NCI-H1930 (cell line): ENCODE results near the gene SASH1.

Source experiments
- DNase-seq, 2 experiments: peaks; one replicate each; lab custom pipeline; 2025; lab: John Stamatoyannopoulos, UW

The SASH1 gene

GRCh38 chr6:148521586-148521985 lies 178.9 kb downstream of the SASH1 start:
- DNase-seq, result no peak

- no peak for DNase-seq
These were observed 180.4 kb downstream of the SASH1 start for GRCh38 chr6:148523048-148523447.

- no peak for DNase-seq
These were observed 180.9 kb downstream of the SASH1 start for GRCh38 chr6:148523551-148523950.

- no peak for DNase-seq
These were observed 181.8 kb downstream of the SASH1 start for GRCh38 chr6:148524471-148524882.

GRCh38 chr6:148524976-148525375 lies 182.3 kb downstream of the SASH1 start:
- DNase-seq, result no peak

GRCh38 chr6:148525453-148525852 lies 182.8 kb downstream of the SASH1 start:
- DNase-seq, result no peak

GRCh38 chr6:148526145-148526544 lies 183.5 kb downstream of the SASH1 start:
- no peak for DNase-seq

GRCh38 chr6:148528292-148528691 lies 185.7 kb downstream of the SASH1 start:
- DNase-seq, result no peak

GRCh38 chr6:148529010-148529409 lies 186.4 kb downstream of the SASH1 start:
- no peak for DNase-seq

GRCh38 chr6:148530394-148530953 lies 187.8 kb downstream of the SASH1 start:
- no peak for DNase-seq

GRCh38 chr6:148530976-148531375 lies 188.3 kb downstream of the SASH1 start:
- DNase-seq, result no peak

- DNase-seq, result no peak
These were observed 190.1 kb downstream of the SASH1 start for GRCh38 chr6:148532698-148533097.

- DNase-seq, result no peak
These were observed 190.9 kb downstream of the SASH1 start for GRCh38 chr6:148533309-148534107.

- DNase-seq, result no peak
These were observed 192.2 kb downstream of the SASH1 start for GRCh38 chr6:148534871-148535270.

- no peak for DNase-seq
These were observed 192.7 kb downstream of the SASH1 start for GRCh38 chr6:148535381-148535780.

- no peak for DNase-seq
These were observed 193.3 kb downstream of the SASH1 start for GRCh38 chr6:148535976-148536375.

GRCh38 chr6:148538261-148539190 lies 195.9 kb downstream of the SASH1 start:
- DNase-seq, result no peak

GRCh38 chr6:148543540-148543939 lies 200.9 kb downstream of the SASH1 start:
- no peak for DNase-seq

GRCh38 chr6:148544421-148544820 lies 201.8 kb downstream of the SASH1 start:
- DNase-seq, result no peak

GRCh38 chr6:148545901-148546300 lies 203.3 kb downstream of the SASH1 start:
- no peak for DNase-seq

GRCh38 chr6:148547110-148547509 lies 204.5 kb downstream of the SASH1 start:
- no peak for DNase-seq

- no peak for DNase-seq
These were observed 205.6 kb downstream of the SASH1 start for GRCh38 chr6:148548065-148548748.
